Activated CD4-positive, alpha-beta T cell treated with anti-CD3 and anti-CD28 coated beads, Interleukin-2, Interleukin-4, amounts not matched to agents 100 ng/mL and 50 ng/mL, durations not matched to agents 16 hours and 8 hours (primary cell): ENCODE measurements around the gene CLIC4.
"Not testable (repeated sequence)": the region's sequence is repeated elsewhere in the genome, so short reads cannot be mapped to it uniquely, and the experiment has no call there.

Experiments
- DNase-seq: peaks from one replicate; pipeline ENCODE4 v3.0.0-alpha.2; 2020; ENCODE audit warnings: low spot score

Gene CLIC4

DNA sequence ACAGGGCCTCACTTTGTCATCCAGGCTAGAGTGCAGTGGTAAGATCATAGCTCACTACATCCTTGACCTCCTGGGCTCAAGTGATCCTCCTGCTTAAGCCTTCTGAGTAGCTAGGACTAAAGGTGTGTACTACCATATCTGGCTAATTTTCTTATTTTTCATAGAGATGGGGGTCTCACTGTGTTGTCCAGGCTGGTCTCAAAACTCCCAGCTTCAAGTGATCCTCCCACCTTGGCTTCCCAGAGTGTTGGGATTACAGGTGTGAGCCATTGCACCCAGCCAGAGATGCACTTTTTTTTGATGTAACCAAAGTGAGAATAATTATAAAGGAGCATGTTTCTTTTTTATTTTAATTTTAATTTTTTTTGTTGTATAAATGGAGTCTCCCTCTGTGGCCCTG is 28.4 kb downstream of the CLIC4 start:
- DNase-seq = no peak

- no peak for DNase-seq
Measured at GRCh38 chr1:24775348-24775747, 30.1 kb downstream of the CLIC4 start.

- DNase-seq = no peak
Measured at GRCh38 chr1:24775916-24776315, 30.7 kb downstream of the CLIC4 start.

DNA sequence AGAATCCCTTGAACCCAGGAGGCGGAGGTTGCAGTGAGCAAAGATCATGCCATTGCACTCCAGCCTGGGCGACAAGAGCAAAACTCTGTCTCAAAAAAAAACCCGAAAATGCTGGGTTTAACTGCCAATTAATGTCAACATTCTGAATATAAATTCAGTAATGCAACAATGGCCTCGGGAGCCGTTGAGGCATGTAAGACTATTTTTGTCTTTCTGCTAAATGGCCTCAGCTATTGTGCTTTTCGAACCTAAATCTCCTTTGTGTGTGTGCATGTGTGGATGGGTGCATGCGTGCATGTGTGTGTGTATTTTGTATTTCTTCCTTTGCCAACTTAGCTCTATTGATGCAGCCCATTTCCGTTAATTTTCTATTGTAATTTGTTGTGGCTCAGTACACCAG is 31.6 kb downstream of the CLIC4 start:
- no peak for DNase-seq

DNA sequence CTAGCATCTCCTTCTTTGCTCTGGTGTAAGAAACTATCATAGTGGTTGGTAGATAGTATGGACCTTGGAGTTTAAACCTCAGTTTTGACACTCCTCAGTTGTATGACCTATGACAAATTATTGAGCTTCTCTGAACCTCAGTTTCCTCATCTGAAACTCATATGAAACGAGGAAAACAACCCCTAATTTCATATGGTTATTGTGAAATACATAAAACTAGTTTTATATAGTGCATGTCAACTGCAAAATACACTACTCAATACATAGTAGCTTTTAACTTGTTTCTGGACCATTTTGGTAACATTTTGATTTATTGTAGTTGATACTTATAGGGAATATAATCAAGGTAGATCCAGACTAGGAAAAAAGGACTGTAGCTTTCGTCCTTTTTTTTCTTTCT is 32.9 kb downstream of the CLIC4 start:
- no peak for DNase-seq

- not testable (repeated sequence) for DNase-seq
Measured at GRCh38 chr1:24779199-24779598, 34.0 kb downstream of the CLIC4 start.

GRCh38 chr1:24779689-24780464 is 34.6 kb downstream of the CLIC4 start:
- no peak for DNase-seq

GRCh38 chr1:24780626-24781025 is 35.4 kb downstream of the CLIC4 start:
- not testable (repeated sequence) for DNase-seq

- DNase-seq = no peak
Measured at GRCh38 chr1:24782689-24783088, 37.4 kb downstream of the CLIC4 start.

- no peak for DNase-seq
Measured at GRCh38 chr1:24783713-24784112, 38.5 kb downstream of the CLIC4 start.

DNA sequence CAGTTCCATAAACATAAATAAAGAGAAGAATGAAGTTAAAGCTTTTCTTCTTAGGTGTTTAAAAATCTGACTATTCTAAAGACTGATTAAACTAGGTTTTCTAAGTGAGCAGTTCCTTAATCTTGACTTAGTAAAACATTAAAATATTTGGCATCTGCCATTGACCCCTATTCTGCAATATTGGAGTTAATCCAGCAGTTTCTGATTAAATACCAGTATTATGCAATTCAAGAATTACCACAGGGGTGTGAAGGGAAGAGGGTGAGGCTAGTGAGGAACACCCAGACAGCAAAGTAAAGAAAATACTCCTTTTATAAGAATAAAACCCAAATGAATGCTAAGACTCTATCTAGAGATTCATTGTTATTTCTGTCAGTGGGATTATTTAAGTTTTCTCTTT is 40.9 kb downstream of the CLIC4 start:
- no peak for DNase-seq

DNA sequence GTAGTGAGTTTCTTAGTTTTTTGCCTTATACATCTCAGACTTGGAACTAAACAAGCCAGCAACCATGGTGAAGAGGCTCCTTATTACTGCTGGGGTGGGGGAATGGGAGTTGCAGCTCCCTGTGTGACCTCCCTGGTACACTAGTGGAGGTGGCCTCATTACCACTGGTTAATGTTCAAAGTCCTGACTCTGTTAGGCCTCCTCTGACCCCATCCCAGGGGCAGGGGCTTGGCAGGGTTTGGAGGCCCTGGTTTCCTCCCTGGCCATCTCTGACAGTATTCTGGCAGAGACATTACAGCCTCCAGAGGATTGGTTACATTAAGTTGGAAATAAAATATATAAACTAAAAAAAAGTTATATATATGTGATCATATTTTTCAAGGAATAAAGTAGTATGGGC is 45.2 kb downstream of the CLIC4 start:
- DNase-seq = no peak

DNA sequence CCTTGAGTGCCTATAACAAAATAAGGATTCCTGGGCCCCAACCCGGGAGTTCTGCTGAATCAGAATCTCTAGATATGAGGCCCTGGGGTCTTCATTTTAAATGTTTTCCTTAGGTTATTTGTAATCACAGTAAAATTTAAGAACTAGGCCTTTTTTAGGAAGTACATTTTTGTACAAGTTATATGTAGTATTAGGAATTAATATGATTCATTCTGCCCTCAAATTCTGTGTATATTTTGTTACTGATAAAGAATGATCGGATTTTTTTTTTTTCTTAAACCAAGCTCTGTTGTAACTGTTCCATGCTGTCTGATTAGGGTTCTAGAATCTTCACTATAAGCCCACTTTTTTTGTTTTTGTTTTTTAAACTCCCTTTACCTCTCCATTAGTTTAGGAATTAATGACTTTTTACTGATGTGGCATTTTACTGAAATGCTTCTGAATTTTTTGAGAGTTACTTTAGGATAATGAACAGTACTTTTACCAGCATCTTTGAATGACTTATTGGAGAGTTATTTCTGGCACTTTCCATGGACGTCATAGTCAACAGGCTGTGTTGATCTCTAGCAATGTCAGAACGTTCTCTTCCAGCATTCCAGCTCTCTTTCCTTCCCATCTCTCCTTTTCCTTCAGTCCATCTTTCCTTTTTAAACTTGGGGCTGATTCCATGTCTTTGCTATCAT is 48.3 kb downstream of the CLIC4 start:
- DNase-seq = no peak

- DNase-seq = not testable (repeated sequence)
Measured at GRCh38 chr1:24794130-24794502, 48.9 kb downstream of the CLIC4 start.

- DNase-seq = no peak
Measured at GRCh38 chr1:24795236-24795635, 50.0 kb downstream of the CLIC4 start.

- DNase-seq = no peak
Measured at GRCh38 chr1:24796524-24796923, 51.3 kb downstream of the CLIC4 start.

- not testable (repeated sequence) for DNase-seq
Measured at GRCh38 chr1:24799242-24799641, 54.0 kb downstream of the CLIC4 start.

DNA sequence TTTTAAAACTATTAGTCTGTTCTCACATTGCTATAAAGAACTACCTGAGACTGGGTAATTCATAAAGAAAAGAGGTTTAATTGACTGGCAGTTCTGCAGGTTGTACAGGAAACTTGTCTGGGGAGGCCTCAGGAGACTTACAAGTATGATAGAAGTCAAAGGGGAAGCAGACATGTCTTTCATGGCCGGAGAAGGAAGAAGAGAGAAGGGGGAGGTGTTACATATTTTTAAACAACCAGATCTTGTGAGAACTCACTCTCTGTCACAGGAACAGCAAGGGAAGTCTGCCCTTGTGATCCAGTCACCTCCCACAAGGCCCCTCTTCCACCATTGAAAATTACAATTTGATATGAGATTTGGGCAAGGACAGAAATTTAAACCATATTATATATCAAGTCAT is 55.9 kb downstream of the CLIC4 start:
- no peak for DNase-seq

- DNase-seq = no peak
Measured at GRCh38 chr1:24803220-24803619, 58.0 kb downstream of the CLIC4 start.

DNA sequence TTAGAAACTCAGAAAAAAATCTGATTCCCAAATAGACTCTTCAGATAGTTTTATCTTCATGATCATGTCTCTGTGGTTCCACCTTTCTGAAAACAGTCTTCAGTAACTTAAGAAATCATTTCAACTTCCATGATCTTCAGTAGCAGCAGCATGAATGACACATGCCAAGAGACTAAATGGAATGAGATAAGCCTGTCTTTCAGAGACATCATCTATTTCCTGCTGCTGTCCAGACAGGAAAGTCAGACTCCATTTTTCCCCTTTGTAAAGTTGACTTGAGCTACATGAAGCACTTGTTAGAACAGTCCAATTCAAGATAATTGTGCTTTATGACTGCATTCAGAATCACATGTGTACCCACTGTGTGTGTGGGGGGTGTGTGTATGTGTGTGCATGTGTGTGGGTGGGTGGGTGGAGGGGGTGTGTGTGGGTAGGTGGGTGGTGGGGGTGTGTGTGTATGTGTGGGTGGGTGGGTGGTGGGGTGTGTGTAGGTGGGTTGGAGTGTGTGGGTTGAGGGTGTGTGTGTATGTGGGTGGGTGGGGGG is 58.8 kb downstream of the CLIC4 start:
- no peak for DNase-seq

GRCh38 chr1:24805534-24806301 is 60.5 kb downstream of the CLIC4 start:
- DNase-seq = no peak

DNA sequence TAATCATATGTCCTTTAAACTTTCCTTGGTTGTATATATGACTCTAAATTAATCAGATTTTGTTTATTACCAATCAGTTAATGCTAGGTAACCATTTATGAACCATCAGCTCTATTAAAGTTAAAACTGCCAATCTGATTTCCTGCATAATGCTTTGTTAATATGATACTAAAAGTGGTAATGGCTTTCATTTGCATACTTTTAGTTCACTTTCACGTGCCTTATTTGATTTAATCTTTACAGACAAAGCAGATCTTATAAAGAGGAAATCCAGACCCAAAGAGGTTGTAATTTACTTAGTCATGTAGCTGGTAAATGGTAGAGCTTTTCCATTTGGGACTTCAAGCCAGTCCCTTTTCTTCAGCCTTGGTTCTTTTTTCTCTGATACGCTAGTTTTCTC is 61.3 kb downstream of the CLIC4 start:
- DNase-seq = no peak

GRCh38 chr1:24811494-24811893 is 66.2 kb downstream of the CLIC4 start:
- not testable (repeated sequence) for DNase-seq
